GM21423 (cell line): ENCODE measurements around the gene FBXO30.

Experiments used
- ATAC-seq: cut with Tn5 transposase; IDR thresholded peaks from one replicate; pipeline ENCODE4 v1.9.1; 2021; ENCODE audit warnings: mild to moderate bottlenecking, moderate library complexity; ENCODE audit not compliant: unreplicated experiment

The FBXO30 gene

GRCh38 chr6:145822456-145822855 is 7.9 kb upstream of the FBXO30 start:
- ATAC-seq: no peak

GRCh38 chr6:145819994-145820393 is 5.4 kb upstream of the FBXO30 start:
- no peak for ATAC-seq

- ATAC-seq: no peak
Measured at GRCh38 chr6:145818796-145819195, 4.2 kb upstream of the FBXO30 start.

GRCh38 chr6:145816392-145816791 is 1.8 kb upstream of the FBXO30 start:
- ATAC-seq: no peak

- ATAC-seq: peak; percentile 0
Measured at GRCh38 chr6:145815309-145816274, 997 bp upstream of the FBXO30 start.

GRCh38 chr6:145814035-145814500 is 527 bp downstream of the FBXO30 start:
- ATAC-seq: peak; percentile 25

GRCh38 chr6:145813285-145814034 is 1.1 kb downstream of the FBXO30 start:
- no peak for ATAC-seq

- ATAC-seq: no peak
Measured at GRCh38 chr6:145811741-145812140, 2.9 kb downstream of the FBXO30 start.

- ATAC-seq: no peak
Measured at GRCh38 chr6:145809785-145810184, 4.8 kb downstream of the FBXO30 start.

GRCh38 chr6:145809211-145809610 is 5.4 kb downstream of the FBXO30 start:
- ATAC-seq: peak; percentile 75

GRCh38 chr6:145808239-145808638 is 6.4 kb downstream of the FBXO30 start:
- no peak for ATAC-seq

- no peak for ATAC-seq
Measured at GRCh38 chr6:145802141-145802540, 12.5 kb downstream of the FBXO30 start.

GRCh38 chr6:145801021-145801420 is 13.6 kb downstream of the FBXO30 start:
- no peak for ATAC-seq

- no peak for ATAC-seq
Measured at GRCh38 chr6:145798530-145798929, 16.1 kb downstream of the FBXO30 start.

- ATAC-seq: no peak
Measured at GRCh38 chr6:145789443-145789842, 25.2 kb downstream of the FBXO30 start.

- ATAC-seq: no peak
Measured at GRCh38 chr6:145787688-145788087, 26.9 kb downstream of the FBXO30 start.

GRCh38 chr6:145784683-145785082 is 29.9 kb downstream of the FBXO30 start:
- ATAC-seq: peak; percentile 93

- no peak for ATAC-seq
Measured at GRCh38 chr6:145783796-145784195, 30.8 kb downstream of the FBXO30 start.

GRCh38 chr6:145772846-145773245 is 41.7 kb downstream of the FBXO30 start:
- no peak for ATAC-seq

- no peak for ATAC-seq
Measured at GRCh38 chr6:145765449-145765848, 49.1 kb downstream of the FBXO30 start.

GRCh38 chr6:145763742-145764141 is 50.9 kb downstream of the FBXO30 start:
- ATAC-seq: no peak

- peak; percentile 74 for ATAC-seq
Measured at GRCh38 chr6:145761584-145761983, 53.0 kb downstream of the FBXO30 start.
